Left lobe of liver (tissue), 2 donors: ENCODE results near the gene TMPRSS3. TPM values are rescaled to one million over a fixed set of nuclear protein-coding genes. Genes with fewer than 3 reads are reported as not detected.
"Not testable (repeated sequence)": the region's sequence is repeated elsewhere in the genome, so short reads cannot be mapped to it uniquely, and the experiment has no call there.

Experiments
- ATAC-seq: fragments of 200-7000 bp; cut with Tn5 transposase; one replicate; pipeline ENCODE4 v1.9.1; 2020; ENCODE audit warnings: mild to moderate bottlenecking, moderate library complexity
- DNase-seq: peaks from one replicate; pipeline ENCODE4 v3.0.0-alpha.2; 2020; ENCODE audit warnings: low spot score
- total RNA-seq: library from RNA; stranded (reverse); gene quantifications from one replicate; pipeline ENCODE4 v1.2.1, GENCODE V29; 2021
- donor health status: DM: no; HTN: no; CAD: no; lungs with moderate emphysema.
- donor health status: DM: no; HTN: yes; CAD: no.

TMPRSS3 gene
- total RNA-seq, 1 donor from 2014 or later, result 1.0 TPM

- DNase-seq, result no peak
These were observed 13.5 kb upstream of the TMPRSS3 start for GRCh38 chr21:42409366-42409765.

GRCh38 chr21:42408718-42409117 lies 12.9 kb upstream of the TMPRSS3 start:
- ATAC-seq, DNase-seq: not testable (repeated sequence)

More at GRCh38 chr21:42409366-42409765, 13.5 kb upstream of the TMPRSS3 start:
- ATAC-seq, result no peak

- DNase-seq, result no peak
These were observed 11.6 kb upstream of the TMPRSS3 start for GRCh38 chr21:42407476-42407875.

GRCh38 chr21:42406866-42407265 lies 11.0 kb upstream of the TMPRSS3 start:
- DNase-seq (no peak), ATAC-seq (no peak)

More at GRCh38 chr21:42407476-42407875, 11.6 kb upstream of the TMPRSS3 start:
- ATAC-seq, result no peak

- DNase-seq (no peak), ATAC-seq (no peak)
These were observed 10.4 kb upstream of the TMPRSS3 start for GRCh38 chr21:42406201-42406621.

GRCh38 chr21:42405064-42406013 lies 9.5 kb upstream of the TMPRSS3 start:
- ATAC-seq (no peak), DNase-seq (no peak)

GRCh38 chr21:42404539-42404938 lies 8.7 kb upstream of the TMPRSS3 start:
- no peak for ATAC-seq
- no peak for DNase-seq

- ATAC-seq, result no peak
- DNase-seq, result no peak
These were observed 7.9 kb upstream of the TMPRSS3 start, which contains the start of gene UBASH3A for GRCh38 chr21:42403611-42404231. Gene UBASH3A, plus strand, starts transcription at chr21:42403902. Its CDS starts 44 bp downstream, at chr21:42403946.

- DNase-seq (no peak), ATAC-seq (no peak)
These were observed 6.0 kb upstream of the TMPRSS3 start for GRCh38 chr21:42401820-42402251.

- DNase-seq (no peak), ATAC-seq (no peak)
These were observed 5.3 kb upstream of the TMPRSS3 start for GRCh38 chr21:42401154-42401553.

GRCh38 chr21:42400525-42400924 lies 4.7 kb upstream of the TMPRSS3 start:
- no peak for DNase-seq
- no peak for ATAC-seq

GRCh38 chr21:42398436-42399028 lies 2.7 kb upstream of the TMPRSS3 start:
- no peak for DNase-seq
- no peak for ATAC-seq

- DNase-seq (no peak), ATAC-seq (no peak)
These were observed 2.0 kb upstream of the TMPRSS3 start for GRCh38 chr21:42397746-42398394.

- DNase-seq (no peak), ATAC-seq (no peak)
These were observed 1.2 kb upstream of the TMPRSS3 start for GRCh38 chr21:42396799-42397745.

GRCh38 chr21:42395302-42395701 lies 550 bp downstream of the TMPRSS3 start:
- DNase-seq, result no peak

GRCh38 chr21:42393443-42393950 lies 2.4 kb downstream of the TMPRSS3 start:
- DNase-seq (no peak), ATAC-seq (no peak)

More at GRCh38 chr21:42395302-42395701, 550 bp downstream of the TMPRSS3 start:
- ATAC-seq, result no peak

- no peak for ATAC-seq
- no peak for DNase-seq
These were observed 3.0 kb downstream of the TMPRSS3 start for GRCh38 chr21:42392731-42393442.

GRCh38 chr21:42391297-42391696 lies 4.6 kb downstream of the TMPRSS3 start:
- DNase-seq (no peak), ATAC-seq (no peak)

- ATAC-seq (no peak), DNase-seq (no peak)
These were observed 5.2 kb downstream of the TMPRSS3 start for GRCh38 chr21:42390696-42391095.
